ENCODE measurements around the gene TIMM10.

TIMM10 gene, protein sequence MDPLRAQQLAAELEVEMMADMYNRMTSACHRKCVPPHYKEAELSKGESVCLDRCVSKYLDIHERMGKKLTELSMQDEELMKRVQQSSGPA

DNA sequence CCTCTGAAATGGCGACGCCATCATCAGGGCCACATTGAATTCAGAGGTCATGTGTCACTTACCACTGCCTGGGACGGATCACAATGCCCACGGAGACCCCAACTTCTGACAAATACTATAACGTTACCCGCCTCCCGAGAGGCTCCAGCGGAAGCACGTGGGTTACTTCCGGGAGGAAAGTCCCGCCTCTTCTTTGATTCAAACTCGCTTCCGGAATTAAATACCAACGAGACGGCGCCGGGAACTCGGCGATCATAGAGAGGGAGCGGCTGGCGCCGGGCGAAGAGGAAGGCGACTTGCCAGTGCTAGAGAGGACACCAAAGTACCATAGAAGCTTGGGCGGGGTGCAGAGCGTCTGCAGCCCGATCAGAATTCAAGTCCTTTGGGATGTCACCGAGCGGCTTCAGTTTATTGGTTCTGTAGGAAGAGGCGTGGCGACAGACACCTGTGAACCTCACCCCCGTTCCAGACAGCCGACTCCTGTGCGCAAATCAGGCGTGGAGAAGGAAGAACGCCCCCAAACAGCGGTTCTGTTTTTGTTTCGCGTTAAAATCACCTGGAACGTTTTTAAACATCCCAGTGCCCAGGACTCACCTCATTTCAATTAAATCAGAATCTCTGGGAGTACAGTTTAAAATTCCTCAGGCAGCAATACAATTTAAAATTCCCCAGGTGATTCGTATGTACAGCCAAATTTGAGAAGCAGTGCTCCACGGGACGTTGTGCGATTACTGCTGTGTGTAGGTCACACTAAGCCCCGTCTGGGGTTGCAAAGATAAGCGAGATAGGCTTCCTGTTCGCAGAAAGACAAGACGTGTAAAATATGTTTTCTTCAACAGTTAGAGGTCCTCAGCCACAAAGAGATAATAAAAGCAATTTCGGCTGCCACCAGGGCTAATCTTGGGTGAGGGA lies at the start of gene TIMM10:
TSS of gene TIMM10 (minus strand) at position 159 of the 912 bp plus-strand sequence. CDS start 565 bp downstream, outside the sequence.
- DNase-seq = peak; percentile 44 to 99 (median 94)

DNA sequence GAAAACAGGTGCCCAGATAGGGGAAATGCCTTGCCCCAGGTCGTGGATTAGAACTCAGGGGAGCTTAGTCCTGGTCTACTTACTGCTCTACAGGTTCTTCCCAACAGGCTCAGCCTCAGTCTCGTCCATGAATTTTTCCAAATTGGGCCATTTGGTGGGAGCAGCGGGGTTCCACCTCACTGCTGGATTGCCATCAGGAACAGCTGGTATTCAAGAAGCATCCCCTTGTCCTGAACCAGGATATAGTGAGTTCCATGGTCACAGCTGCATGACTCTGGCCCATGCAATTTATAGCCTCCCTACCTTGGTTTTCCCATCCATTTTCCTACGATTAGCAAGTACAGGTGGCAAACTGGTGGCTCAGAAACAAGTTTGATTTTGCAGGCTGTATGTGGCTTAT lies 43.5 kb upstream of the TIMM10 start:
- DNase-seq = no peak

DNA sequence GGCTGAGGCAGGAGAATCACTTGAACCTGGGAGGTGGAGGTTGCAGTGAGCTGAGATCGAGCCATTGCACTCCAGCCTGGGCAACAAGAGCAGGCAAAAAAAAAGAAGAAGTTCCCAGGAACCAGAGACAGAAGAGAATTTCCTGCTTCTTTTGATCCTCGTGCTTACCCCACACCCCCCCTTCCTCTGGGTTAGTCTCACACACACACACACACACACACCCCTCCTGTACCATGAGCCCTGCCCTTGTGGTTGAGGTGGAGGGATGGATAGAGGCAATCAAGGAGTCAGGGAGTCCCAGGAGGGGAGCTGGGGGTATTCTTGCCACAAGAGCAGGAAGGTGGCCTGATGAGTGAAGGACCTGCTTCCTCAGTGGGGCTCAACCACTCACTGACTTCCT lies 41.1 kb upstream of the TIMM10 start:
- DNase-seq = no peak

DNA sequence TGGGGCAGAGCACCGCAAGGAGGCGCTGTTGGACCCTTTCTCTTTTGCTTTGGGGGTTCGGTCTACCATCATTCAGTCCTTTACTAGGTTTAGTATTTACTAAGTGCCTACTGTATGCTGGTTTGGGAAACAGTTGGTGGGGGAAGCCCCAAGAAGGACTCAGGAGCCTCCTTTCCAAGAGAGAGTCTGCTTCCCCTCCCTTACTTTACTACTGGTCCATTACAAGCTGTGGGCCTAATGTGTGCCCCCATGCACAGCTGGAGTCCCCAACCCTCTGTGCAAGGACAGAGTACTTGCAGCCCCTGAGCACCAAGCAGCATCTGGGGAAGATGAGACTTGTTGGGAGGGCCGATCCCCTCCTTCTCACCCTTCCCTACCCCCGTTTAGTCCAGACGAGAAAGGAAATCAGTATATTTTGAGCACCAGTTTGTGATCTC lies 37.8 kb upstream of the TIMM10 start:
- peak in 15 of 56 donors; percentile 11 to 91 (median 61) for DNase-seq

DNA sequence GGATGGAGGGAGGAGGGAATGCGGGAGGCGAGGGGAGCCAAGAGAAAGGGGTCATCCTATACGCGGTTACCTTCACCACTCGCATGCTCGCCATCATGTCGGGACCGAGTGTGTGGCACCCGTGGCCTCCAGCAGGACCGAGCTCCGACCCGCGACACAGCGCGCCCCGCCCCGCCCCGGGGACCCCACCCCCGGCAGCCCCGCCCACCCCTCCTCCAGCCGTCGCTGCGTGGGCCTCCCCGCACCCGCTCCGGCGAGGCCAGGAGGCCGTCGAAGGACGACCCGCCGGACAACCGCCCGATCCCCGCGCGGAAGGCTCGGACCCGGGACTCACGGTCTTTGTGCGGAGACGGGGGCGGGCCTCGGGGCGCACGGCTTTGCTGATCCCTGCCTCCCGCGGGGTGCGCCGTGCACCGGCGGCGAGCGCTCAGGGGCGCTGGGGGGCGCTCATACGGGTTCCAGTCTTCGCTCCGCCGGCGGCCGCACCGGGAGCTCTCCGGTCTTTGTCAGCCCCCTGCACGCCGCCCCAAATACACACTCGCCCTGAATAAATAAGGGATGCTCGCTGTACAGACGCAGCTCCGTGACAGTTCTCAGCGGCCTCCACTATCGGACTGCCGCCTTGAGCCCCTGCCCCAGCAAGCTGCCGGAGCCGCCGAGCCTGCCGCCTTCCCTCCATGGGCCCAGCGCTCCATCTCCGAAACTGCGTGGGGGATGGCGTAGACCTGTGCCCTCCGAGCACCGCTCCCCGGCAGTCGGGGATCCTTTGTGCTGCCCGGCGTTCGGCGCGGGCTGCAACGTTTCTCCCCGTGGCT lies 37.2 kb upstream of the TIMM10 start, which contains the start of gene UBE2L6:
TSS of gene UBE2L6 (minus strand) at position 158 of the 815 bp plus-strand sequence. CDS start at position 97, 61 bp downstream.
- DNase-seq = peak in 53 of 56 donors; percentile 24 to 89 (median 70)

DNA sequence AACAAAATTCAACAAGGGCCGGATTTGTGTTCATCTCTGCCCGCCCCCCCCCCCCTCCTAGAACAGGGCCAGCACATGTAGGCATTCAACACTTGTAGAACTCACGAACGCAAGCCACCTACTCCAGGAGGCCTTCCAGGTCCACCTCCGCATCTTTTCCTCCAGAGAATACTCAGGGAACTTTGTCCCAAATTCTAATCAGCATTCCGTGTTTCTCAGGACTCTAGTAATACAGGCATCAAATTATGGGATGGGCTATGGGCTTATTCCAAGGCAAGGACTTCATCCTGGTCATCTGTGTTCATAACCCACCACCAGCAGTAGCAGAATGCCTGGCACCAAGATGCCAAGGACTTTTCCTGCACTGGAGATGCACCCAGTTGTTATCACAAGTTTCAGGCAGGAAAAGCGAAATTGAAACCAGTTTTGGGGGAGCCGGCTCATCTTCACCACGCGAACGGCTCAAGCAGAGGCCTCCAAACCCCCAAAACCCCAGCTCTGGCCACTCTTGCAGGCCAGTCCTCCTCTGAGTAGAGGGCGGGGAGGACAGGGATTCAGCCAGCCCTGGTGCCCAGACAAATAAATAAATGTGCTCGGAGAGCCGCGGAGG lies 36.5 kb upstream of the TIMM10 start:
- peak in 13 of 56 donors; percentile 24 to 58 (median 48) for DNase-seq

DNA sequence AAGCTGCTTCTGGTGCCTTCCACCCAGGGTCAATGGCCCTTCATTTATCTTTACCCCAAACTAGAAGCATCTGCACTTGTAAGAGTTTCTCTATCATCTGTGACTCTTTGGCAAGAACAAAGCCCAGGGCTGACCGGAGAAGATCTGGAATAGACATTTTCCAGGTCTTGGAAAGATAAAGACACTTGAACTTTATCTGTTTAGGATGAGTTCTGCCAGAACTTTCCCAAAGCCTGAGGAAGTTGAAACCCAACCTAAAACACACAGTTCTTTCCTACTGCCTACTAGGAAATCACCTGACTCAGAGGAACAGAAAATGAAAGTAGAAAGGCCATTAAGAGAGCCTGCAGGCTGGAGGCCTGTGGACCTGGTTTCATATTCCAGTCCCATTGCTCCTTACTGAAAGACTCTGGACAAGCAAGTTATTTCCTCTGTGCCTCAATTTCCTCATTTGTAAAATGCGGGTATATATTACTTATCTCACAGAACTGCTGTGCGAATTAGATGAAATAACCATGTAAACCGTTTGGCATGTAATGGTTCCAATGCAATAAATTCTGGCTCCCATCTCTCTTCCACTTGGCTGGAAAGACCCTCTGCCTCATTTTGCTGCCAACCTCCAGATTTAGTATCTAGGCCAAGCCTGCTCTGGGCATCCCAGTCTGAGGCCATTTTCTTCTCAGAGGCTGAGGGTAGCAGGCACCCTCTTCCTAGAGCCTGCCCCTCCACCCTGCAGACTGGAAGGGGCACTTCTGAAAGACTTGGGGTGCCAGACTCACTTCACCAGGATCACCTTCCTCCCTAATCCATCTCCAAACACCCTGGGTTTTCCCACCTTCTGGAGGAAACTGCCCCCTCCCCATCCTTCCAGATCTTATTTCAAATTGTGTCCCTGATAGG lies 35.7 kb upstream of the TIMM10 start:
- peak in 14 of 56 donors; percentile 5 to 49 (median 11) for DNase-seq

DNA sequence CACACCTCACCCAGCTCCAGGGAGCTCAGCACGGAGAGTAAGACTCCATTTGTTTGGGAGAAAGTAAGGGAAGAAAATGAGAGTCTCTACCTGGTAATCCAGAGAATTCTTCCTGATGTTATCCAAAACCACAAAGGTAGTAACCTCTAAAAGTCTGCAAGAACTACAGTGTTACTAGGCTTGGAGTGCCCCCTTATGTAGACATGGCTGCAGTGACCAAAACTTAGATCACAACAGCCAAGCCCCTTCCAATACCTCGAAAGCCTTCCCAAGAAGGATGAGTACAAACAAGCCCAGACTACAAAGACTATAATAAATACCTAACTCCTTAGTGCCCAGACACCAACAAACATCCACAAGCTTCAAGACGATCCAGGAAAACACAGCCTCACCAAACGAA lies 32.0 kb upstream of the TIMM10 start:
- no peak for DNase-seq

DNA sequence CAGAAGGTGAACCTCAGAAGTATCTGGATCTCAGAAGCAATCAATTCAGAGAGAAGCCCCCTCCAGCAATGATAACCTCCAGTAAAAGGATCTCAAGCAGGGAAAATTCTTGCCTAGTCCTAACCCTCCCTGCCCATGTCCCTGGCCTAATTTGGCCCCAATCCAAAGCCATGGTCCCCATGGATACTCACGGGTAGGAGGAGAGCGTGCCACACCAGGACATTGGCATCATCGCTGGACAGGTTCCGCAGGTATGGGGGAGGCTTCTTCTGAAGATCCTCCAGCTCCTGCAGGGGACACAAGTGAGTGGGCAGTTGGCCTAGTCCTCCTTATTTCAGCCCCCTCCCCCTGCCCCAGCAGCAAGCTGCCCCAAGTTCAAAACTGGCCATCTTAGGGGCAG lies 29.6 kb upstream of the TIMM10 start:
- DNase-seq = no peak

DNA sequence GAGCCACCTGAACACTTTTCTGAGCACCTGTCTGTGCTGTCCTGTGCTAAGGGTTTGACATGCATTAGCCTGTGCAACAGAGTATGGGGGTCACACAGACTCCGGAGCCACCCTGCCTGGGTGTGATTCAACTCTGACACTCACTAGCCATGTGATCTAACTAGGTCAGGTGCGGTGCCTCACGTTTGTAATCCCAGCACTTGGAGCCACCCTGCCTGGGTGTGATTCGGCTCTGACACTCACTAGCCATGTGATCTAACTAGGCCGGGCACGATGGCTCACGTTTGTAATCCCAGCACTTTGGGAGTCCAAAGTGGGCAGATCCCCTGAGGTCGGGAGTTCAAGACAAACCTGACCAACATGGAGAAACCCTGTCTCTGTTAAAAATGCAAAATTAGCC lies 25.5 kb upstream of the TIMM10 start:
- DNase-seq = no peak

DNA sequence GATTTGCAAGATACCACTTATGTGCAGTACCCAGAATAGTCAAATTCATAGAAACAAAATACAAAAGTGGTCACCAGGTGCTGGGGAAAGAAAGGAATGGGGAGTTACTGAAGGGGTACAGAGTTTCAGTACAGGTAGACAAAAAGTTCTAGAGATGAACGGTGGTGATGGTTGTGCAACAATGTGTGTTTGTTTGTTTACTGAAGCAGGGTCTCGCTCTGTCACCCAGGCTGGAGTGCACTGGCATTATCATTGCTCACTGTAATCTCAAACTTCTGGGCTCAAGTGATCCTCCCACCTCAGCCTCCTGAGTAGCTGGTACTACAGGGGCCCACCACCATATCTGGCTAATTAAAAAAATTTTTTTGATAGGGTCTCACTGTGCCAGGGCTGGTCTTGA lies 24.8 kb upstream of the TIMM10 start:
- DNase-seq = no peak

DNA sequence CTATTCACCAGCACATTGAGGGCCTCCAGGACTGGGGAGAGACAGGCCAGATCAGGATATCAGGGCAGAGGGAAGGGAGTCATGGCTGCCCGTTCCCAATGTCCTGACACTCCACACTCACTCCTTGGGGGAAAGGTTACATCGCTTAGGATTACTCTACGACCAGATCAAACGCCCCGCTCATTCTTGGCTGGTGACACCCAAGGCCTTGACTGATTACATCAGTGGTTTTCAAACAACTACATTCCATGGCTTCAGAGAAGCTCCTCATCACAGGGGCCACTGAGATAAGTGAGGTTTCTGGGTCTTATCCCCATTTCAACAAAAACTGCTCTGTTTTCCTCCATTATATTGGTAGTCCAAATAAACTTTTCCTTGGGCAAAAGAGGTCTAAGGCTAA lies 21.9 kb upstream of the TIMM10 start:
- DNase-seq = no peak

DNA sequence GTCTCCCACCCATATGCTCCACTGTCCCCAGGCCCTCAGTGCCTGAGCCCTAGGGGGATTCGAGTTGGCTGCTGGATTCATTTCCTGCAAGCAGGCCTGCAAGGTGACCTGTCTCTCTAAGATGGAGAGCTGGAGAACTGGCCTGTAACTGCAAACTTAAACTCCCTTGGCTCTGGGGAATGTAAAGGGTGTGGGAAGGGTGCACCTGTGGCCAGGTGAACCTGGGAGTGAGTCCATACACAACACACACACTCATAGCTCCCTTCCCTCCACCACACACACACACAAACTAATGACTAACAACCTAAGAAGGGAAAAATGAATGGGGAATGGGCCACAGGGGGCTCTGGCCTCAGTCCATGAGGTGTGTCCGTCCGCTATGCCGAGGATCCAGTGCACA lies 21.4 kb upstream of the TIMM10 start:
- no peak for DNase-seq

DNA sequence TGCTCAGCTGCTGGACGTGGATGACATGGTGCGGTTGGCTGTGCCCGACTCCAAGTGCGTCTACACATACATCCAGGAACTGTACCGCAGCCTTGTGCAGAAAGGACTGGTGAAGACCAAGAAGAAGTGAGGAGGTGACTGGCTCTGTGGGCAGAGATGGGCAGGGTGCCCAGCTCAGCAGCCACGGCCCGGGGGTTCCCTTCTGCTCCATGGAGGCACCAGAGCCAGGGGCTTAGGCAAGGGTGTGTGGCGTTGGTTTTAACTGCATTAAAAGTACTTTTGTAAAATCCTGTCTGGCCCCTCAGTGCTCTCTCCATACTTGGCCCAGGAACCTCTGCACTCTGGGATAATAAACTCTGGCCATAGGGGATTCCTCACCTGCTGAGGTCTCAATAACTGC lies 19.4 kb upstream of the TIMM10 start:
- no peak for DNase-seq

DNA sequence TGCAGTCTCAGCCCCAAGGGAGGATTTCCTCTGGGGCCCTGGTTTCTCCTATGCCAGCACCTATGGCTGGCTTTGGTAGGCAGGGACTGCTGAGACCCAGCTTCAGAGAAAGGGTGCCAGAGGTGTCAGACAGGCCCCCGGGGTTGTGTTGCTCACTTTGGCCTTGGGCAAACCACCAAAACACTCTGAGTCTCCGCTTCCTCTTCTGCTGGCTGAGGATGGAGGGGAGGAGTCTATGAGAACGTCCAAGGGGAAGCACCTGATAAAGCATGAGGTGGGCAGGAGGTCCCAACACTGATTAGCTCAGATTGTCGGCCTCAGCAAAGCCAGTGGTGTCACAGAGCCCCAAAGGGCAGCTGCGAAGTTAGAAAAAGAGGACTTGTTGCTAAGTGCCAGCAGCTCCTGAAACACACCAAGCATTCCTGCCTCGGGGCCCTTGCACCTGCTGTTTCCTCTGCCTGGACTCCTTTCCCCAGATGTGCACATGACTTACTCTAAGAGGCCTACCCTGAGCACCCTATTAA lies 17.4 kb upstream of the TIMM10 start:
- no peak for DNase-seq

DNA sequence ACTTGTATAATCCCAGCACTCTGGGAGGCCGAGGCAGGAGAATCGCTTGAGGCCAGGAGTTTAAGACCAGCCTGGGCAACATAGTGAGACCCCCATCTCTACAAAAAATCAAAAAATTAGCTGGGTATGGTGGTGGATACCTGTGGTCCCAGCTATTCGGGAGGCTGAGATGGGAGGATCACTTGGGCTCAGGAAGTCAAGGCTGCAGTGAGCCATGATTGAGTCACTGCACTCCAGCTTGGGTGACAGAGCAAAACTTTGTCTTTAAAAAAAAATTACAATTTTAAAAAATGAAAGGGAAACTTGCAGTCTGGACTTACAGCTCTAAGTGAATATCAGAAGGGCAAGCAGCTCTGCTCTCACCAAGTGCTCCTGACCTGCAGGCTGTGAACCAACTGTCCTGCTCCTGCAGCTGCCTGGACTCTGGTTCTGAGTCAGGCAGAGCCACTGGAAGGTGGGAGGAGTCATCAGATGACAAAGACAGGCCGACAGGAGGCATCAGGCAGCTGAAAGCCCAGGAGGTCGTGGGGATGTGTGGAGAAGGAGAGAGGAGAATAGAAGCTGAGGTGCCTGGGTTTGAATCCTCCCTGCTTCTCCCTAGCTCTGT lies 16.4 kb upstream of the TIMM10 start:
- DNase-seq = no peak

DNA sequence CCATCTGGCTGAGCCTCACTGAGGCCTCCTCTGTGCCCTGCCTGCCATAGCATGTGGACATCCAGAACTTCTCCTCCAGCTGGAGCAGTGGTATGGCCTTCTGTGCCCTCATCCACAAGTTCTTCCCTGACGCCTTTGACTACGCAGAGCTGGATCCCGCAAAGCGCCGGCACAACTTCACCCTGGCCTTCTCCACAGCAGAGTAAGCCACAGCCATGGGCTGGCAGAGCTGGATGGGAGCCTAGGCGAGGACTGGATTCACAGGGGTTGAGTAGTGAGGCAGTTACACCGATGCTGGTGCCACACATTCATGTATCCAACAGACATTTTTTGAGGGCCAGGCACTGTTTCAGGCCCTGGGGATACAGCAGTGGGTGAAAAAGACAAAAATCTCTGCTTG lies 15.9 kb upstream of the TIMM10 start:
- no peak for DNase-seq

DNA sequence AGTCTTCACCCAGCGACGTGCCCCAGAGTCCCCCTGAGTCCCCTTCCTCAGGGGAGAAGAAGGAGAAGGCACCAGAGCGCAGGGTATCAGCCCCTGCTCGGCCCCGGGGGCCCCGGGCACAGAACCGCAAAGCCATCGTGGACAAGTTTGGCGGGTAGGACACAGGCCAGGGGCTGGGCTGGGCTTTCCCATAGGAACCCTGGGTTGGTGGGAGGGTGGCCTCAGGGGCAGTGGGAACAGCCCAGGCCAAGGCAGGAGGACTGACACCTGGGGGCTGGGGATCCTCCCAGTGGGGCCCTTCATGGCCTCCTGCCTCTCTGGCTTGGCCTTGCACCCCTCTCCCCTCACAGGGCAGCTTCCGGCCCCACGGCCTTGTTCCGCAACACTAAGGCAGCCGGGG lies 15.3 kb upstream of the TIMM10 start:
- DNase-seq = no peak

DNA sequence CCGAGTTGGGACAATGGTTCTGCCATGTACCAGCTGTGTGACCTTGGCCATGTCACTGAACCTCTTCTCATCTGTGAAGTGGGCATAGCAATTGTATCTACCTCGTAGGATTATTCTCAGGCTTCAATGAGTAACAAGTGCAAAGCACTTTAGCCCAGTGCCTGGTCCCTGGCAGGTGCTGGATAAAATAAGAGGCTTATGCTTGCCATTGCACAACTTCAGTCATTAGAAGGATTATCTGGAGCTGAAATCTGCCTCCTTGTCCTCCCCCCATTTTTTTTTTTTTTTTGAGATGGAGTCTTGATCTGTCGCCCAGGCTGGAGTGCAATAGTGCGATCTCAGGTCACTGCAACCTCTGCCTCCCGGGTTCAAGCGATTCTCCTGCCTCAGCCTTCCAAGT lies 14.0 kb upstream of the TIMM10 start:
- no peak for DNase-seq

DNA sequence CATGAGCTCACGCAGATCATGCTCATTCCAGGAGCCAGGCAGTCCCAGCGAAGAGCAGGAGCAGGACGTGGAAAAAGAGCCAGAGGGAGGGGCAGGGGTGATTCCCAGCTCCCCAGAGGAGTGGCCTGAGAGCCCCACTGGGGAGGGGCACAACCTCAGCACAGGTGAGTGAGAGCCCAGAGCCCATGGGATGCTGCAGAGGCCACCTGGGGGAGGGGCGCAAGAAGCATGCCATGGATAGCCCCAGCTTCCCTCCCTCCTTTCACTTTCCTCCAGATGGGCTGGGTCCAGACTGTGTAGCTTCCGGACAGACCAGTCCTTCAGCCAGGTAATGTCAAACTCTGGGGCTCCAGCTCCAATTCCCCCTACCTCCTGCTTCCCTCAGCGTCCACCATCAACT lies 13.0 kb upstream of the TIMM10 start:
- no peak for DNase-seq

All from nucleus accumbens (tissue), 56 donors.